ENCODE measurements around the gene EDEM2. TPM values are rescaled to one million over a fixed set of nuclear protein-coding genes. Genes with fewer than 3 reads are reported as not detected.
"Not testable (repeated sequence)": the region's sequence is repeated elsewhere in the genome, so short reads cannot be mapped to it uniquely, and the experiment has no call there.

Gene EDEM2
- total and polyA plus RNA-seq, 5 donors from 2014 or later: 22.7 to 52.1 (median 49.7) TPM

- H3K9me3 Mint-ChIP-seq: peaks cover 0 to 14% (median 4%) of the 10 kb centered on the region in 7 donors
- peaks cover 5% of the 10 kb centered on the region for H3K27me3 Mint-ChIP-seq
- ATAC-seq (ENCODE audit: low read depth in 2 of 2) (no peak), DNase-seq (no peak)
- Histone ChIP-seq H3K9me3 (ENCODE audit: control insufficient read depth in 2 of 2, low read length in 2 of 2) (no peaks in the 10 kb centered on the region), H3K27me3 (ENCODE audit: control insufficient read depth, insufficient read depth, low read length) (no peaks in the 10 kb centered on the region), H3K4me1 (ENCODE audit: control insufficient read depth, insufficient read depth, low read length, poor library complexity, severe bottlenecking) (no peaks in the 10 kb centered on the region), H3K27ac (ENCODE audit: insufficient read depth, low read length, poor library complexity, severe bottlenecking) (no peak overlapping the region), H3K36me3 (ENCODE audit: control insufficient read depth, insufficient read depth, low read length) (no peaks in the 10 kb centered on the region), H3K4me3 (ENCODE audit: low read depth, low read length) (no peak overlapping the region)
- H3K4me1 Mint-ChIP-seq: peaks cover 0 to 16% (median 3%) of the 10 kb centered on the region in 4 donors
- no peak overlapping the region for H3K27ac Mint-ChIP-seq
- no peak overlapping the region for H3K4me3 Mint-ChIP-seq
- peaks cover 18% of the 10 kb centered on the region for H3K36me3 Mint-ChIP-seq
These were observed 18.4 kb upstream of the EDEM2 start for GRCh38 chr20:35165221-35166185.

GRCh38 chr20:35164531-35164930, 17.4 kb upstream of the EDEM2 start:
- not testable (repeated sequence) for H3K27me3 Mint-ChIP-seq; H3K36me3 ChIP-seq (ENCODE audit: control insufficient read depth, insufficient read depth, low read length); ATAC-seq (ENCODE audit: low read depth in 2 of 2); H3K4me3 ChIP-seq (ENCODE audit: low read depth, low read length); H3K4me1 ChIP-seq (ENCODE audit: control insufficient read depth, insufficient read depth, low read length, poor library complexity, severe bottlenecking); H3K4me3 Mint-ChIP-seq; H3K9me3 ChIP-seq (ENCODE audit: control insufficient read depth in 2 of 2, low read length in 2 of 2); H3K27me3 ChIP-seq (ENCODE audit: control insufficient read depth, insufficient read depth, low read length); DNase-seq; H3K27ac ChIP-seq (ENCODE audit: insufficient read depth, low read length, poor library complexity, severe bottlenecking)
- Mint-ChIP-seq H3K27ac (peak overlapping the region in 1 of 3 donors; percentile 36), H3K4me1 (peaks cover 0 to 17% (median 3%) of the 10 kb centered on the region in 4 donors), H3K36me3 (peaks cover 18% of the 10 kb centered on the region), H3K9me3 (peaks cover 0 to 14% (median 4%) of the 10 kb centered on the region in 7 donors)

- H3K27me3 Mint-ChIP-seq: not testable (repeated sequence)
- H3K4me3 Mint-ChIP-seq: peak overlapping the region in 1 of 4 donors; percentile 38
These were observed 13.2 kb upstream of the EDEM2 start for GRCh38 chr20:35160341-35160740.

GRCh38 chr20:35156978-35157377, 9.8 kb upstream of the EDEM2 start:
- Mint-ChIP-seq H3K27ac (no peak overlapping the region), H3K4me3 (no peak overlapping the region), H3K9me3 (no peaks in the 10 kb centered on the region), H3K27me3 (no peaks in the 10 kb centered on the region), H3K4me1 (peaks cover 0 to 9% (median under 1%) of the 10 kb centered on the region in 4 donors), H3K36me3 (no peaks in the 10 kb centered on the region)
- Histone ChIP-seq H3K9me3 (ENCODE audit: control insufficient read depth in 2 of 2, low read length in 2 of 2) (no peaks in the 10 kb centered on the region), H3K4me3 (ENCODE audit: low read depth, low read length) (no peak overlapping the region), H3K27ac (ENCODE audit: insufficient read depth, low read length, poor library complexity, severe bottlenecking) (no peak overlapping the region), H3K27me3 (ENCODE audit: control insufficient read depth, insufficient read depth, low read length) (no peaks in the 10 kb centered on the region), H3K36me3 (ENCODE audit: control insufficient read depth, insufficient read depth, low read length) (no peaks in the 10 kb centered on the region), H3K4me1 (ENCODE audit: control insufficient read depth, insufficient read depth, low read length, poor library complexity, severe bottlenecking) (no peaks in the 10 kb centered on the region)
- ATAC-seq (ENCODE audit: low read depth in 2 of 2) (no peak), DNase-seq (no peak)

More at GRCh38 chr20:35160341-35160740, 13.2 kb upstream of the EDEM2 start:
- H3K27ac Mint-ChIP-seq; H3K36me3 ChIP-seq (ENCODE audit: control insufficient read depth, insufficient read depth, low read length); H3K4me1 ChIP-seq (ENCODE audit: control insufficient read depth, insufficient read depth, low read length, poor library complexity, severe bottlenecking); ATAC-seq (ENCODE audit: low read depth in 2 of 2); H3K4me3 ChIP-seq (ENCODE audit: low read depth, low read length); H3K27me3 ChIP-seq (ENCODE audit: control insufficient read depth, insufficient read depth, low read length); H3K27ac ChIP-seq (ENCODE audit: insufficient read depth, low read length, poor library complexity, severe bottlenecking); H3K9me3 ChIP-seq (ENCODE audit: control insufficient read depth in 2 of 2, low read length in 2 of 2); DNase-seq: not testable (repeated sequence)
- Mint-ChIP-seq H3K4me1 (peaks cover 0 to 17% (median 3%) of the 10 kb centered on the region in 4 donors), H3K9me3 (peaks cover 0 to 14% (median 4%) of the 10 kb centered on the region in 7 donors), H3K36me3 (peaks cover 18% of the 10 kb centered on the region)

GRCh38 chr20:35155936-35156335, 8.8 kb upstream of the EDEM2 start:
- H3K4me1 Mint-ChIP-seq: peaks cover 0 to 3% (median 0%) of the 10 kb centered on the region in 4 donors

GRCh38 chr20:35151736-35152135, 4.6 kb upstream of the EDEM2 start:
- no peak for DNase-seq
- ATAC-seq (ENCODE audit: low read depth in 2 of 2): no peak
- Histone ChIP-seq H3K9me3 (ENCODE audit: control insufficient read depth in 2 of 2, low read length in 2 of 2) (no peaks in the 10 kb centered on the region), H3K27ac (ENCODE audit: insufficient read depth, low read length, poor library complexity, severe bottlenecking) (no peak overlapping the region), H3K27me3 (ENCODE audit: control insufficient read depth, insufficient read depth, low read length) (no peaks in the 10 kb centered on the region), H3K4me1 (ENCODE audit: control insufficient read depth, insufficient read depth, low read length, poor library complexity, severe bottlenecking) (peaks cover 11% of the 10 kb centered on the region), H3K36me3 (ENCODE audit: control insufficient read depth, insufficient read depth, low read length) (no peaks in the 10 kb centered on the region), H3K4me3 (ENCODE audit: low read depth, low read length) (no peak overlapping the region)
- Mint-ChIP-seq H3K9me3 (no peaks in the 10 kb centered on the region), H3K27me3 (no peaks in the 10 kb centered on the region), H3K4me1 (peaks cover 6 to 25% (median 13%) of the 10 kb centered on the region in 4 donors), H3K36me3 (no peaks in the 10 kb centered on the region), H3K4me3 (peak overlapping the region in 1 of 4 donors; percentile 75), H3K27ac (peak overlapping the region in 1 of 3 donors; percentile 3)

More at GRCh38 chr20:35155936-35156335, 8.8 kb upstream of the EDEM2 start:
- DNase-seq: no peak
- H3K27ac ChIP-seq (ENCODE audit: insufficient read depth, low read length, poor library complexity, severe bottlenecking): no peak overlapping the region
- H3K9me3 ChIP-seq (ENCODE audit: control insufficient read depth in 2 of 2, low read length in 2 of 2): no peaks in the 10 kb centered on the region
- H3K9me3 Mint-ChIP-seq: no peaks in the 10 kb centered on the region
- no peak overlapping the region for H3K27ac Mint-ChIP-seq
- H3K4me1 ChIP-seq (ENCODE audit: control insufficient read depth, insufficient read depth, low read length, poor library complexity, severe bottlenecking): no peaks in the 10 kb centered on the region
- no peak overlapping the region for H3K4me3 ChIP-seq (ENCODE audit: low read depth, low read length)
- no peak overlapping the region for H3K4me3 Mint-ChIP-seq
- no peaks in the 10 kb centered on the region for H3K36me3 Mint-ChIP-seq
- H3K36me3 ChIP-seq (ENCODE audit: control insufficient read depth, insufficient read depth, low read length): no peaks in the 10 kb centered on the region
- no peak for ATAC-seq (ENCODE audit: low read depth in 2 of 2)
- H3K27me3 ChIP-seq (ENCODE audit: control insufficient read depth, insufficient read depth, low read length): no peaks in the 10 kb centered on the region
- no peaks in the 10 kb centered on the region for H3K27me3 Mint-ChIP-seq

GRCh38 chr20:35150846-35151579, 3.9 kb upstream of the EDEM2 start:
- H3K27me3 ChIP-seq (ENCODE audit: control insufficient read depth, insufficient read depth, low read length): no peaks in the 10 kb centered on the region
- no peak overlapping the region for H3K27ac ChIP-seq (ENCODE audit: insufficient read depth, low read length, poor library complexity, severe bottlenecking)
- Mint-ChIP-seq H3K27me3 (no peaks in the 10 kb centered on the region), H3K9me3 (no peaks in the 10 kb centered on the region), H3K4me1 (peaks cover 9 to 30% (median 17%) of the 10 kb centered on the region in 4 donors), H3K27ac (peak overlapping the region in 1 of 3 donors; percentile 3), H3K4me3 (peak overlapping the region in 1 of 4 donors; percentile 75), H3K36me3 (no peaks in the 10 kb centered on the region)
- H3K36me3 ChIP-seq (ENCODE audit: control insufficient read depth, insufficient read depth, low read length): no peaks in the 10 kb centered on the region
- peaks cover 18% of the 10 kb centered on the region for H3K4me1 ChIP-seq (ENCODE audit: control insufficient read depth, insufficient read depth, low read length, poor library complexity, severe bottlenecking)
- no peak overlapping the region for H3K4me3 ChIP-seq (ENCODE audit: low read depth, low read length)
- DNase-seq: no peak
- H3K9me3 ChIP-seq (ENCODE audit: control insufficient read depth in 2 of 2, low read length in 2 of 2): no peaks in the 10 kb centered on the region
- ATAC-seq (ENCODE audit: low read depth in 2 of 2): no peak
